Endothelial cell (in vitro differentiated cells): ENCODE data around the gene C2orf42. TPM values are rescaled to one million over a fixed set of nuclear protein-coding genes. Genes with fewer than 3 reads are reported as not detected.

Experiments used
- DNase-seq: peaks from one replicate; pipeline ENCODE4 v3.0.0; 2021; ENCODE audit warnings: low spot score
- H3K27ac Mint-ChIP-seq: one replicate; pipeline ENCODE4 v1.8.0; 2021; ENCODE audit warnings: mixed read lengths, inconsistent platforms; ENCODE audit not compliant: unreplicated experiment
- H3K27me3 Mint-ChIP-seq: one replicate; pipeline ENCODE4 v1.8.0; 2021; ENCODE audit warnings: mild to moderate bottlenecking, moderate library complexity, mixed read lengths, inconsistent platforms; ENCODE audit not compliant: unreplicated experiment
- H3K36me3 Mint-ChIP-seq: one replicate; pipeline ENCODE4 v1.8.0; 2021; ENCODE audit warnings: mild to moderate bottlenecking, low read depth, mixed read lengths, inconsistent platforms; ENCODE audit not compliant: unreplicated experiment
- H3K4me1 Mint-ChIP-seq: one replicate; pipeline ENCODE4 v1.8.0; 2021; ENCODE audit warnings: mild to moderate bottlenecking, mixed read lengths, inconsistent platforms; ENCODE audit not compliant: unreplicated experiment
- H3K4me3 Mint-ChIP-seq: one replicate; pipeline ENCODE4 v1.8.0; 2021; ENCODE audit warnings: mild to moderate bottlenecking, mixed read lengths, inconsistent platforms; ENCODE audit not compliant: unreplicated experiment
- H3K9me3 Mint-ChIP-seq: one replicate; pipeline ENCODE4 v1.8.0; 2021; ENCODE audit warnings: mixed read lengths, inconsistent platforms; ENCODE audit not compliant: unreplicated experiment
- CTCF ChIP-seq: fragments of 200-600 bp; sonication (generic); IDR thresholded peaks from one replicate; pipeline ENCODE4 v1.5.0; 2021; ENCODE audit warnings: antibody characterized with exemption; ENCODE audit not compliant: unreplicated experiment
- total RNA-seq: library from RNA; stranded (reverse); fragmentation: NEBNext Ultra II Directional; extraction: Animal tissue kit (Norgen Biotek cat#: 25700); gene quantifications from one replicate; pipeline ENCODE4 v1.2.1, GENCODE V29; 2021; ENCODE audit not compliant: unreplicated experiment

The C2orf42 gene
- total RNA-seq, 1 donor from 2014 or later = 15.0 TPM

GRCh38 chr2:70145851-70146739, 44.7 kb downstream of the C2orf42 start:
- peak overlapping the region; percentile 61 for H3K27ac Mint-ChIP-seq

DNA sequence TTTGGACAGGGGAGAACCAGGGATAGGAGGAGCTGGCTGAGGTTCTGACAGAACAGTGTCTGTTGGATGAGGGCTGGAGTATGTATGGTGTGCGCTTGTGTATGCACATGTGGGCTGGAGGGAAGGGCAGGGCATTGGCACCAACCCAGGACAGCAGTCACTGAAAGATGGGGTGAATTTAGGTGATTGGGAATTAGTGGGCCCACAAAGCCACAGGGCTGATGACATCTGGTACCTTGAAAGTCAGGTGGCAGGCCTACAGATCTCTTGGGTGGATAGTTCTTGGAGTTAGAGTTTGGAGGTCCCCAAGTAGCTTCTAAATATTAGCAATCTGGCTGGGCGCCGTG, 45.7 kb downstream of the C2orf42 start:
- Mint-ChIP-seq H3K9me3 (no peaks in the 10 kb centered on the region), H3K27ac (peak overlapping the region; percentile 37)
- TF ChIP-seq CTCF = no peak

More at GRCh38 chr2:70145851-70146739, 44.7 kb downstream of the C2orf42 start:
- Mint-ChIP-seq H3K4me1 (peaks cover 12% of the 10 kb centered on the region), H3K36me3 (peaks cover 19% of the 10 kb centered on the region), H3K27me3 (peaks cover 13% of the 10 kb centered on the region), H3K9me3 (no peaks in the 10 kb centered on the region), H3K4me3 (peak overlapping the region; percentile 26)
- no peak for DNase-seq
- TF ChIP-seq CTCF = no peak

GRCh38 chr2:70144443-70145143, 46.2 kb downstream of the C2orf42 start:
- Mint-ChIP-seq H3K36me3 (peaks cover 19% of the 10 kb centered on the region), H3K4me1 (peaks cover 23% of the 10 kb centered on the region), H3K27ac (peak overlapping the region; percentile 37), H3K4me3 (no peak overlapping the region), H3K9me3 (no peaks in the 10 kb centered on the region), H3K27me3 (peaks cover 15% of the 10 kb centered on the region)
- DNase-seq = no peak
- no peak for TF ChIP-seq CTCF

More for the DNA sequence above, 45.7 kb downstream of the C2orf42 start:
- no peak for DNase-seq
- H3K4me1 Mint-ChIP-seq = peaks cover 20% of the 10 kb centered on the region
- H3K4me3 Mint-ChIP-seq = no peak overlapping the region
- H3K36me3 Mint-ChIP-seq = peaks cover 20% of the 10 kb centered on the region
- H3K27me3 Mint-ChIP-seq = peaks cover 13% of the 10 kb centered on the region

GRCh38 chr2:70143314-70144150, 47.3 kb downstream of the C2orf42 start:
- no peak for DNase-seq
- peaks cover 10% of the 10 kb centered on the region for H3K36me3 Mint-ChIP-seq
- H3K4me3 Mint-ChIP-seq = peak overlapping the region; percentile 21
- H3K27ac Mint-ChIP-seq = peak overlapping the region; percentile 85
- H3K4me1 Mint-ChIP-seq = peaks cover 23% of the 10 kb centered on the region
- H3K9me3 Mint-ChIP-seq = no peaks in the 10 kb centered on the region
- H3K27me3 Mint-ChIP-seq = peaks cover 15% of the 10 kb centered on the region
- no peak for TF ChIP-seq CTCF
